PC-3 (cell line): ENCODE measurements around the gene MRPS18B. TPM values are rescaled to one million over a fixed set of nuclear protein-coding genes. Genes with fewer than 3 reads are reported as not detected.
A peak's percentile ranks its signal among the peaks of the same experiment; 100 is the strongest.
"Not testable (repeated sequence)": the region's sequence is repeated elsewhere in the genome, so short reads cannot be mapped to it uniquely, and the experiment has no call there.

Experiments
- ATAC-seq: fragments of 200-7000 bp; cut with Tn5 transposase; 2 replicates; pipeline ENCODE4 v1.9.1; 2020; ENCODE audit warnings: mild to moderate bottlenecking, moderate library complexity
- BruUV-seq: library from RNA; stranded (reverse); fragments of 400-500 nt; replicated peaks from 2 replicates; lab custom pipeline; 2021; lab: Mats Ljungman, UMichigan
- CTCF ChIA-PET: fragments of 300-600 bp; sonication (Branson Sonifier 250); formaldehyde crosslinking; loops from one replicate; lab custom pipeline; 2022; ENCODE audit warnings: antibody characterized with exemption; lab: Charles Lee
- POLR2A ChIA-PET: fragments of 300-600 bp; sonication (Branson Sonifier 250); formaldehyde crosslinking; loops from one replicate; lab custom pipeline; 2022; ENCODE audit warnings: antibody characterized with exemption; ENCODE audit not compliant: unreplicated experiment; lab: Charles Lee
- DNase-seq: peaks from one replicate; pipeline ENCODE4 v3.0.0-alpha.2; 2015
- H2AFZ ChIP-seq: fragments of 300-600 bp; sonication (generic); 2 replicates; pipeline ENCODE4 v1.6.0; 2016; ENCODE audit warnings: antibody characterized with exemption, low read length
- H3F3A ChIP-seq: fragments of 300-600 bp; sonication (generic); one replicate; pipeline ENCODE4 v1.6.0; 2017; ENCODE audit warnings: antibody characterized with exemption, low read length, control low read depth, mild to moderate bottlenecking; ENCODE audit not compliant: unreplicated experiment
- H3K27ac ChIP-seq: fragments of 300-600 bp; sonication (generic); 2 replicates; pipeline ENCODE4 v1.5.1; 2016; ENCODE audit warnings: mild to moderate bottlenecking, low read length
- H3K27me3 ChIP-seq: fragments of 300-600 bp; sonication (generic); 2 replicates; pipeline ENCODE4 v1.6.1; 2016; ENCODE audit warnings: low read length, mixed read lengths
- H3K36me3 ChIP-seq: fragments of 300-600 bp; sonication (generic); 2 replicates; pipeline ENCODE4 v1.6.1; 2016; ENCODE audit warnings: low read depth, mixed run types, low read length, mixed read lengths
- H3K4me1 ChIP-seq: fragments of 300-600 bp; sonication (generic); 2 replicates; pipeline ENCODE4 v1.5.1; 2016; ENCODE audit warnings: low read length; ENCODE audit not compliant: insufficient read depth
- H3K4me2 ChIP-seq: fragments of 300-600 bp; sonication (generic); 2 replicates; pipeline ENCODE4 v1.6.0; 2016; ENCODE audit warnings: low read length
- H3K4me3 ChIP-seq: fragments of 300-600 bp; sonication (generic); 2 replicates; pipeline ENCODE4 v1.5.1; 2016; ENCODE audit warnings: mild to moderate bottlenecking, low read length, mixed read lengths
- H3K79me2 ChIP-seq: fragments of 300-600 bp; sonication (generic); 2 replicates; pipeline ENCODE4 v1.6.1; 2017; ENCODE audit warnings: low read length, mixed read lengths
- H3K9ac ChIP-seq: fragments of 300-600 bp; sonication (generic); 2 replicates; pipeline ENCODE4 v1.6.0; 2016; ENCODE audit warnings: mild to moderate bottlenecking, low read length
- H3K9me2 ChIP-seq: fragments of 300-600 bp; sonication (generic); replicated peaks from 2 replicates; pipeline ENCODE4 v1.6.1; 2016; ENCODE audit warnings: mixed run types, low read length, mixed read lengths
- H3K9me3 ChIP-seq: fragments of 300-600 bp; sonication (generic); 2 replicates; pipeline ENCODE4 v1.6.1; 2016; ENCODE audit warnings: low read length, mixed read lengths
- H4K20me1 ChIP-seq: fragments of 300-600 bp; sonication (generic); 2 replicates; pipeline ENCODE4 v1.6.1; 2016; ENCODE audit warnings: low read length, mixed read lengths
- EZH2 ChIP-seq: fragments of 300-600 bp; sonication (generic); IDR thresholded peaks from one replicate; pipeline ENCODE4 v1.6.1; 2017; ENCODE audit warnings: antibody characterized with exemption, mild to moderate bottlenecking, low read length; ENCODE audit not compliant: unreplicated experiment
- EZH2phosphoT487 ChIP-seq: fragments of 300-600 bp; sonication (generic); IDR thresholded peaks from 2 replicates; pipeline ENCODE4 v1.6.1; 2018; ENCODE audit warnings: mild to moderate bottlenecking, antibody characterized with exemption, low read length, borderline replicate concordance
- intact Hi-C: fragments of 100-400 bp; cut with micrococcal nuclease; formaldehyde crosslinking; loops from 2 replicates; pipeline ENCODE4 v1.9.0; 2023
- total RNA-seq: library from RNA; depleted of rRNA; stranded (reverse); fragments of >200 nt; gene quantifications from 2 replicates; pipeline ENCODE4 v1.2.3, GENCODE V29; 2014
- TF ChIP-seq, protein P1 (sequence below): fragments of 300-600 bp; sonication (generic); conservative IDR thresholded peaks from 2 replicates; pipeline ENCODE4 v1.5.1; 2017; ENCODE audit warnings: antibody characterized with exemption, low read depth, mild to moderate bottlenecking, low read length

The MRPS18B gene
- total RNA-seq, 1 experiment from 2014 or later, result 91.0 TPM

- no peaks in the 10 kb centered on the region for H4K20me1 ChIP-seq
- intact Hi-C loops, result no loop called here
- ChIA-PET POLR2A (no interaction called here), CTCF (no interaction called here)
- H3K9me2 ChIP-seq, result no peaks in the 10 kb centered on the region
- peaks cover 45% of the 10 kb centered on the region for H3K36me3 ChIP-seq
- ATAC-seq (no peak), DNase-seq (no peak)
- no peak overlapping the region for H3K4me3 ChIP-seq
- H3K9me3 ChIP-seq, result no peaks in the 10 kb centered on the region
- no peaks in the 10 kb centered on the region for H3K27me3 ChIP-seq
- no peak overlapping the region for H2AFZ ChIP-seq
- no peak overlapping the region for H3K27ac ChIP-seq
- no peak for TF ChIP-seq EZH2
- TF ChIP-seq, protein P1, sequence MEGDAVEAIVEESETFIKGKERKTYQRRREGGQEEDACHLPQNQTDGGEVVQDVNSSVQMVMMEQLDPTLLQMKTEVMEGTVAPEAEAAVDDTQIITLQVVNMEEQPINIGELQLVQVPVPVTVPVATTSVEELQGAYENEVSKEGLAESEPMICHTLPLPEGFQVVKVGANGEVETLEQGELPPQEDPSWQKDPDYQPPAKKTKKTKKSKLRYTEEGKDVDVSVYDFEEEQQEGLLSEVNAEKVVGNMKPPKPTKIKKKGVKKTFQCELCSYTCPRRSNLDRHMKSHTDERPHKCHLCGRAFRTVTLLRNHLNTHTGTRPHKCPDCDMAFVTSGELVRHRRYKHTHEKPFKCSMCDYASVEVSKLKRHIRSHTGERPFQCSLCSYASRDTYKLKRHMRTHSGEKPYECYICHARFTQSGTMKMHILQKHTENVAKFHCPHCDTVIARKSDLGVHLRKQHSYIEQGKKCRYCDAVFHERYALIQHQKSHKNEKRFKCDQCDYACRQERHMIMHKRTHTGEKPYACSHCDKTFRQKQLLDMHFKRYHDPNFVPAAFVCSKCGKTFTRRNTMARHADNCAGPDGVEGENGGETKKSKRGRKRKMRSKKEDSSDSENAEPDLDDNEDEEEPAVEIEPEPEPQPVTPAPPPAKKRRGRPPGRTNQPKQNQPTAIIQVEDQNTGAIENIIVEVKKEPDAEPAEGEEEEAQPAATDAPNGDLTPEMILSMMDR, result no peak
- no peak for TF ChIP-seq EZH2phosphoT487
- H3K79me2 ChIP-seq, result no peaks in the 10 kb centered on the region
- H3K4me2 ChIP-seq, result no peak overlapping the region
- no peaks in the 10 kb centered on the region for H3K4me1 ChIP-seq
- no TSS peak for BruUV-seq
- no peak overlapping the region for H3K9ac ChIP-seq
- no peaks in the 10 kb centered on the region for H3F3A ChIP-seq
Measured at GRCh38 chr6:30657454-30657853, 39.8 kb downstream of the MRPS18B start.

GRCh38 chr6:30657922-30658321 is 40.3 kb downstream of the MRPS18B start:
- H3K36me3 ChIP-seq, result peaks cover 45% of the 10 kb centered on the region
- intact Hi-C loops, H3K9me3 ChIP-seq, H3K4me2 ChIP-seq, ATAC-seq, H3K27me3 ChIP-seq, H3K4me1 ChIP-seq, H3F3A ChIP-seq, H3K9me2 ChIP-seq, BruUV-seq, H2AFZ ChIP-seq, H3K9ac ChIP-seq, H3K4me3 ChIP-seq, H4K20me1 ChIP-seq, H3K79me2 ChIP-seq, POLR2A ChIA-PET, DNase-seq, H3K27ac ChIP-seq, CTCF ChIA-PET: not testable (repeated sequence)

DNA sequence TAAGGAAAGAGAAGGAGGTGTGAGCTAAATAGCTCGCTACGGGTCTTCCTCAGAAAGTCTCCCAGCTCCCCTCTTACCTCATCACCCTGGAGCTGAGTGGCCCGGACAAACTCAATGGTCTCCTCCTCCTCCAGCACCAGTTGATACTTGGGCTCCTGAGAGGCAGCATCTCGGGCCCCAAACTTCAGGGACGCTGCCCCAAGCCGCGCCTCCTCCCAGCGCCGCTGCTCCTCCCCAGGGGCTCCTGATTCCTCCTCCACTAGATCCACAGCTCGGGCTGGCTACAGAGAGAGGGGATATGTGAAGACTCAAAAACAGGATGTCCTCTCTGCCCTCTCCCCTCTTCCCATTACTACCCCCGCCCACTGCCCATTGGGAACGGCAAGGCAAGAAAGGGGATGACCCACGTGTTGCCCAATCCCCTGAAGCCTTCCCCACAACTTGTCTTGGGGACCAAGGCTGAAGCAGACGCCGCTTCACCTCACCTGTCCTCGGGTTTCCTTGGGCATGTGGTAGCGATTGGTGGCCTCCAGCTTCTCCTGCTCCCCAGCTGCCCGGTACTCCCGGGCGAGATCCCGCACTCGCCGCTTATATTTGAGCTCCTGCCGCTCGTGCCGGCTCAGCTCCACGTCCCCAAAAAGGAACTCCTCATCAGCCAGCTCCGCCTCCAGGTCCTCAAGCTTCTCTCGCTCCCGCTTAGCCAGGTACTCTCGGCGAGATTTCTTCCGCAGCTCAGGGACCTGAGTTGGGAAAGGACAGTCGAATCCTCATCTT is 47.5 kb downstream of the MRPS18B start:
- POLR2A ChIA-PET, result no interaction called here
- CTCF ChIA-PET, result no interaction called here
- no peaks in the 10 kb centered on the region for H3K4me1 ChIP-seq
- no peaks in the 10 kb centered on the region for H3K79me2 ChIP-seq
- no peak overlapping the region for H3K9ac ChIP-seq
- DNase-seq, result no peak
- intact Hi-C loops, result no loop called here
- H4K20me1 ChIP-seq, result no peaks in the 10 kb centered on the region
- H3K9me2 ChIP-seq, result no peaks in the 10 kb centered on the region
- no peaks in the 10 kb centered on the region for H3F3A ChIP-seq
- no peak overlapping the region for H3K4me2 ChIP-seq
- ATAC-seq, result no peak
- no peaks in the 10 kb centered on the region for H3K27me3 ChIP-seq
- TF ChIP-seq EZH2, result no peak
- TF ChIP-seq, protein P1, result no peak
- TF ChIP-seq EZH2phosphoT487, result no peak
- TSS peak; percentile 38 for BruUV-seq
- no peak overlapping the region for H2AFZ ChIP-seq
- no peak overlapping the region for H3K4me3 ChIP-seq
- H3K27ac ChIP-seq, result no peak overlapping the region
- H3K36me3 ChIP-seq, result peaks cover 43% of the 10 kb centered on the region
- no peaks in the 10 kb centered on the region for H3K9me3 ChIP-seq

- DNase-seq, intact Hi-C loops, H3K9me3 ChIP-seq, H3K4me1 ChIP-seq, H3F3A ChIP-seq, ATAC-seq, POLR2A ChIA-PET, H3K9me2 ChIP-seq, CTCF ChIA-PET, H3K27ac ChIP-seq, H3K4me2 ChIP-seq, H2AFZ ChIP-seq, H3K27me3 ChIP-seq, H3K9ac ChIP-seq, BruUV-seq, H3K79me2 ChIP-seq, H3K4me3 ChIP-seq, H4K20me1 ChIP-seq: not testable (repeated sequence)
- H3K36me3 ChIP-seq, result peaks cover 45% of the 10 kb centered on the region
Measured at GRCh38 chr6:30666300-30666699, 48.7 kb downstream of the MRPS18B start.
